ENCODE results near the gene TMEM256. TPM values are rescaled to one million over a fixed set of nuclear protein-coding genes. Genes with fewer than 3 reads are reported as not detected.

The TMEM256 gene
- total RNA-seq, 4 donors from 2014 or later: 26.0 to 131 (median 115) TPM

DNA sequence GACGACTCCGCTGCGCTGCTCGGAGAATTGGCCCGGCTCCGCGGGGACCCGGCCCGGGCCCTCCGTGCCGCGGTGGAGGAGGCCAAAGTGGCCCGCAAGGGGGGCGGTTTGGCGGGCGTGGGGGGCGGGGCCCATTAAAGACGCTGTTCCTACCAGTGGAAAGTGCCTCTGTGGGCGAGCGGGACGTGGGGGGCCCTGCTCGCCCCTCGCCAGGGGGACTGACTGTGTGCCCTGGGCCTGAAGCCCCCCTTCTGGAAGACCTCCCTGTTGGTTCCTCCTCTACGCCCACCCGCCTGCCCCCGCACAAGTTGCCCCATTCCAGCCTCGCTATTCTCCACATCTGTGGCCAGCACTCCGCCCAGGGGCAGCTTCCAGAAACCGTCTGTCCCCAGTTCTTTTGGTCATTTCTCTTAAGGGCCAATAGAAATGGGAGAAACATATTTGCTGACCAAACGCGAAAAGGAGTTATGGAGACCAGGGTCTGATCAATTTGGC, 33.5 kb upstream of the TMEM256 start:
- H3K36me3 ChIP-seq: no peaks in the 10 kb centered on the region
- H3K27ac ChIP-seq: peak overlapping the region; percentile 41 to 64
- peak overlapping the region; percentile 15 to 16 for H3K4me3 ChIP-seq
- H3K9me3 ChIP-seq: no peaks in the 10 kb centered on the region
- peaks cover 0 to 43% of the 10 kb centered on the region in 2 donors for H3K4me1 ChIP-seq
- no peak for DNase-seq
- peaks cover 0 to 23% of the 10 kb centered on the region in 2 donors for H3K27me3 ChIP-seq
- intact Hi-C loops (cut with DNase I; ENCODE audit: low total_unique reads): loop anchor here (10.0 kb wide), 1 partner anchor 47 kb away; the partner anchor contains the start of genes POLR2A and SLC35G6
- no peak for TF ChIP-seq POLR2A (IDR thresholded peaks at IDR 0.05)
- TF ChIP-seq, protein P1, sequence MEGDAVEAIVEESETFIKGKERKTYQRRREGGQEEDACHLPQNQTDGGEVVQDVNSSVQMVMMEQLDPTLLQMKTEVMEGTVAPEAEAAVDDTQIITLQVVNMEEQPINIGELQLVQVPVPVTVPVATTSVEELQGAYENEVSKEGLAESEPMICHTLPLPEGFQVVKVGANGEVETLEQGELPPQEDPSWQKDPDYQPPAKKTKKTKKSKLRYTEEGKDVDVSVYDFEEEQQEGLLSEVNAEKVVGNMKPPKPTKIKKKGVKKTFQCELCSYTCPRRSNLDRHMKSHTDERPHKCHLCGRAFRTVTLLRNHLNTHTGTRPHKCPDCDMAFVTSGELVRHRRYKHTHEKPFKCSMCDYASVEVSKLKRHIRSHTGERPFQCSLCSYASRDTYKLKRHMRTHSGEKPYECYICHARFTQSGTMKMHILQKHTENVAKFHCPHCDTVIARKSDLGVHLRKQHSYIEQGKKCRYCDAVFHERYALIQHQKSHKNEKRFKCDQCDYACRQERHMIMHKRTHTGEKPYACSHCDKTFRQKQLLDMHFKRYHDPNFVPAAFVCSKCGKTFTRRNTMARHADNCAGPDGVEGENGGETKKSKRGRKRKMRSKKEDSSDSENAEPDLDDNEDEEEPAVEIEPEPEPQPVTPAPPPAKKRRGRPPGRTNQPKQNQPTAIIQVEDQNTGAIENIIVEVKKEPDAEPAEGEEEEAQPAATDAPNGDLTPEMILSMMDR (IDR thresholded peaks at IDR 0.05): no peak

DNA sequence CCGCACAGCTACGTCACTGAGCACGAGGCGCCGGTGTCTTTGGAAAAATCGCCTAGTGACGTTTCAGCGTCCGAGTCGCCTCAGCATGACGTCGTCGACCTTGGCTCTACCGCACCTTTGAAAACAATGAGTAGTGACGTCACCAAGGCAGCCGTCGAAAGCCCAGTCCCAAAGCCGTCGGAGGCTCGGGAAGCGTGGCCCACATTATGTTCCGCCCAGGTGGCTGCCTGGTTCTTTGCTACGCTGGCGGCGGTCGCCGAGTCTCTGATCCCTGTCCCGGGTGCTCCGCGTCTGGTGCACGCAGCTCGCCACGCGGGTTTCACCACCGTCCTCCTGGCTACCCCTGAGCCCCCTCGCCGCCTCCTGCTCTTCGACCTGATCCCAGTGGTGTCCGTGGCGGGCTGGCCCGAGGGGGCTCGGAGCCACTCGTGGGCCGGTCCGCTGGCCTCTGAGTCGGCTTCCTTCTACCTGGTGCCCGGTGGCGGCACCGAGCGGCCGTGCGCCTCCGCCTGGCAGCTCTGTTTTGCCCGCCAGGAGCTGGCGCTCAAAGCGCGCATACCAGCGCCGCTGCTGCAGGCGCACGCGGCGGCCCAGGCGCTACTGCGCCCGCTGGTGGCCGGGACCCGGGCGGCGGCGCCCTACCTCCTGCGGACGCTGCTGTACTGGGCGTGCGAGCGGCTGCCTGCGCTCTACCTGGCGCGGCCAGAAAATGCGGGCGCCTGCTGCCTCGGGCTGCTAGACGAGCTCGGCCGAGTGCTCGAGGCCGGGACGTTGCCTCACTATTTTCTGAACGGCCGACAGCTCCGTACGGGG, 32.9 kb upstream of the TMEM256 start:
- intact Hi-C loops (cut with DNase I; ENCODE audit: low total_unique reads): loop anchor here (10.0 kb wide), 1 partner anchor 48 kb away; the partner anchor contains the start of genes POLR2A and SLC35G6
- TF ChIP-seq POLR2A (IDR thresholded peaks at IDR 0.05): peak in 1 of 2 donors; percentile 43
- TF ChIP-seq, protein P1 (IDR thresholded peaks at IDR 0.05): peak; percentile 59 to 97 (median 92)
- Histone ChIP-seq H3K27ac (peak overlapping the region; percentile 28 to 64), H3K4me1 (peaks cover 0 to 43% of the 10 kb centered on the region in 2 donors), H3K27me3 (peaks cover 0 to 23% of the 10 kb centered on the region in 2 donors), H3K36me3 (no peaks in the 10 kb centered on the region), H3K4me3 (peak overlapping the region; percentile 16 to 26), H3K9me3 (no peaks in the 10 kb centered on the region)
- peak; percentile 57 to 75 for DNase-seq

DNA sequence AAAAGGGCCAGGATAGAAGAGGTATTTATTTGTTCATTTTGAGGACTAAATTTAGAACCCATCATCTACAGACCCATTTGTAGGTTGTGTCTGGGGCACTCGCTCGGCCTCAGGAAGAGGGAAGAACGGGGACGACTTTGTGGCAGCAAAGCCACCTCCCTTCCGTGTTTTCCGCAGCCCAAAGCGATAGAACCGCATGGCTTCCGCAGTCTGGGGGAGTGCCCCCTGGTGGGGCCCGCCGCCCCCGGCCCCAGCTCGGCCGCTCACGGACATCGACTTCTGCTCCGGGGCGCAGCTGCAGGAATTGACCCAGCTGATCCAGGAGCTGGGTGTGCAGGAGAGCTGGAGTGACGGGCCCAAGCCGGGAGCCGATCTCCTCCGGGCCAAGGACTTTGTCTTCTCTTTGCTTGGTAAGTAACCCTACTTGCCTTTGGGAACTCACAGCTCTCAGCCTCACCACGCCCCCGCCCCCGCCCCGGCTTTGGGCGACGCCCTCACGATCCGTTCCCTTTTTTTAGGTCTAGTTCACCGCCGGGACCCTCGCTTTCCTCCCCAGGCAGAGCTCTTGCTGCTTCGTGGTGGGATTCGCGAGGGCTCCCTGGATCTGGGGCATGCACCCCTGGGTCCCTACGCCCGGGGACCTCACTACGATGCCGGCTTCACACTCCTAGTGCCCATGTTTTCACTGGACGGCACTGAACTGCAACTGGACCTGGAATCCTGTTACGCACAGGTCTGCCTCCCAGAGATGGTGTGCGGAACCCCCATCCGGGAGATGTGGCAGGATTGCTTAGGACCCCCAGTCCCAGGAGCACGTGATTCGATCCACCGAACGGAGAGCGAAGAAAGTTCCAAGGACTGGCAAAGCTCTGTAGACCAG, 32.0 kb upstream of the TMEM256 start:
- Histone ChIP-seq H3K27ac (peak overlapping the region; percentile 5 to 44), H3K9me3 (no peaks in the 10 kb centered on the region), H3K4me3 (peak overlapping the region; percentile 29 to 30), H3K36me3 (no peaks in the 10 kb centered on the region), H3K4me1 (peaks cover 0 to 43% of the 10 kb centered on the region in 2 donors), H3K27me3 (peaks cover 0 to 23% of the 10 kb centered on the region in 2 donors)
- intact Hi-C loops (cut with DNase I; ENCODE audit: low total_unique reads): loop anchor here (10.0 kb wide), 1 partner anchor 49 kb away; the partner anchor contains the start of genes POLR2A and SLC35G6
- DNase-seq: no peak
- TF ChIP-seq, protein P1 (IDR thresholded peaks at IDR 0.05): no peak
- TF ChIP-seq POLR2A (IDR thresholded peaks at IDR 0.05): no peak

DNA sequence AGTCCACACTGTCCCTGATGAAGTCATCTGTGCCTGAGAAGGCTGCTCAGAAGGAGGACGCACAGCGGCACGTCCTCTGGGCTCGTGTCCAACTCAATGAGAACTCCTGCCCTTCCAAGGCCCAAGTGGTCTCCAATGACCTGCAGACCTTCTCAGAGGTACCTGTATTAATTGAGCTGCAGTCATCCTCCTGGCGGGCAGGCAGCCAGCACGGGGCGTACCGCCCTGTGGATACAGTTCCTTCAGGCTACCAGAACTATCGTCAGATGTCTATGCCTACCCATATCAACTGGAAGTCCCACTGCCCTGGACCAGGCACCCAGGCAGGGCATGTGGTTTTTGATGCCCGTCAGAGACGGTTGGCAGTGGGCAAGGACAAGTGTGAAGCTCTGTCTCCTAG, 28.4 kb upstream of the TMEM256 start:
- TF ChIP-seq, protein P1 (IDR thresholded peaks at IDR 0.05): no peak
- TF ChIP-seq POLR2A (IDR thresholded peaks at IDR 0.05): no peak
- no peak overlapping the region for H3K27ac ChIP-seq
- no peak for DNase-seq
- no peaks in the 10 kb centered on the region for H3K27me3 ChIP-seq
- intact Hi-C loops (cut with DNase I; ENCODE audit: low total_unique reads): loop anchor here (10.0 kb wide), 1 partner anchor 53 kb away; the partner anchor contains the start of genes POLR2A and SLC35G6
- no peaks in the 10 kb centered on the region for H3K9me3 ChIP-seq
- H3K4me3 ChIP-seq: no peak overlapping the region
- H3K4me1 ChIP-seq: peaks cover 0 to 18% of the 10 kb centered on the region in 2 donors
- no peaks in the 10 kb centered on the region for H3K36me3 ChIP-seq

Measured in uterus (tissue), 4 donors.